ENCODE data around the gene FOXC1. TPM values are rescaled to one million over a fixed set of nuclear protein-coding genes. Genes with fewer than 3 reads are reported as not detected.

Gene FOXC1
- total RNA-seq, 1 donor from 2014 or later, result 2.3 TPM

DNA sequence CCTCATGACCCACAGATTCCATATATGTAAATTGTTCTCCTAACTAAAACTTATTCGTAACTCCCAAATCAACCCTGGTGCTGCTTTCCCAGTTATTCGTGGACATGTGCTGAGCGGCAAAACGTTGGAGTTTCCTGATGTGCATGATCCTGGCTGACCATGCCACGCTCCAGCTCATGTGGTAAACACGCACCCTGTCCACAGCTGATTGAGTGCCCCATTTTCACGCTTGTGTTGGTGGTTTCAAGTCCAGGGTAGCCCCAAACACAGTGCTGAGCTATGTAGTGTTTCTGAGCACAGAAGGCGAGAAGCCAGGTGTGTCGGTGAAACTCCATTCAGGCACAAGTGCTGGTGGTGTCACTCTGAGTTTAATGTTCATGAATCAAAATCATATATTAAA, 19.1 kb upstream of the FOXC1 start:
- Histone ChIP-seq H3K9me3 (no peaks in the 10 kb centered on the region), H3K36me3 (no peaks in the 10 kb centered on the region), H3K27me3 (ENCODE audit: low read depth) (peaks cover 27% of the 10 kb centered on the region), H3K4me1 (no peaks in the 10 kb centered on the region), H3K27ac (no peak overlapping the region), H3K4me3 (no peak overlapping the region)
- ATAC-seq, result no peak
- TF ChIP-seq, protein P1, sequence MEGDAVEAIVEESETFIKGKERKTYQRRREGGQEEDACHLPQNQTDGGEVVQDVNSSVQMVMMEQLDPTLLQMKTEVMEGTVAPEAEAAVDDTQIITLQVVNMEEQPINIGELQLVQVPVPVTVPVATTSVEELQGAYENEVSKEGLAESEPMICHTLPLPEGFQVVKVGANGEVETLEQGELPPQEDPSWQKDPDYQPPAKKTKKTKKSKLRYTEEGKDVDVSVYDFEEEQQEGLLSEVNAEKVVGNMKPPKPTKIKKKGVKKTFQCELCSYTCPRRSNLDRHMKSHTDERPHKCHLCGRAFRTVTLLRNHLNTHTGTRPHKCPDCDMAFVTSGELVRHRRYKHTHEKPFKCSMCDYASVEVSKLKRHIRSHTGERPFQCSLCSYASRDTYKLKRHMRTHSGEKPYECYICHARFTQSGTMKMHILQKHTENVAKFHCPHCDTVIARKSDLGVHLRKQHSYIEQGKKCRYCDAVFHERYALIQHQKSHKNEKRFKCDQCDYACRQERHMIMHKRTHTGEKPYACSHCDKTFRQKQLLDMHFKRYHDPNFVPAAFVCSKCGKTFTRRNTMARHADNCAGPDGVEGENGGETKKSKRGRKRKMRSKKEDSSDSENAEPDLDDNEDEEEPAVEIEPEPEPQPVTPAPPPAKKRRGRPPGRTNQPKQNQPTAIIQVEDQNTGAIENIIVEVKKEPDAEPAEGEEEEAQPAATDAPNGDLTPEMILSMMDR (IDR thresholded peaks at IDR 0.05), result no peak
- DNase-seq, result no peak
- intact Hi-C loops (cut with DNase I), result loop anchor here (10.0 kb wide), 1 partner anchor 514 kb away; no protein-coding TSS in a partner anchor

DNA sequence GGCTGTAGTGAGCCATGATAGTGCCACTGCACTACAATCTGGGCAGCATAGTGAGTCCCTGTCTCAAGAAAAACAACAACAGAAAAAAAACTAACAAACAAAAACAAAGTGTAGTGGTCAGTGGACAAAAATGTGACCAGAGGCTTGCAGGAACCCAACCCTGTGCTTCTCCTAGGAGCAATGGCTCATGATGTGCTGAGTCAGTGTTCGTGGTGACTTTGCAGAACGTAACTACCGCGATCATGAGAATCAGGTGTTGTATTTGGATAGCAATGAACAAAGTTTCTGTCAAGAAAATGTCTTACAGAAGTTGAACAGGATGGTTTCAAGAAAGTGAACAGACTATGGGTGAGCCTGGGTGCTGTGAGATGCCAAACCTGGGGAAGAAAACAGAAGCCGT, 18.5 kb upstream of the FOXC1 start:
- Histone ChIP-seq H3K4me1 (no peaks in the 10 kb centered on the region), H3K27me3 (ENCODE audit: low read depth) (peaks cover 32% of the 10 kb centered on the region), H3K4me3 (no peak overlapping the region), H3K36me3 (no peaks in the 10 kb centered on the region), H3K9me3 (no peaks in the 10 kb centered on the region), H3K27ac (no peak overlapping the region)
- ATAC-seq (no peak), DNase-seq (no peak)
- intact Hi-C loops (cut with DNase I), result loop anchor here (10.0 kb wide), 1 partner anchor 514 kb away; no protein-coding TSS in a partner anchor
- TF ChIP-seq, protein P1 (IDR thresholded peaks at IDR 0.05), result no peak

DNA sequence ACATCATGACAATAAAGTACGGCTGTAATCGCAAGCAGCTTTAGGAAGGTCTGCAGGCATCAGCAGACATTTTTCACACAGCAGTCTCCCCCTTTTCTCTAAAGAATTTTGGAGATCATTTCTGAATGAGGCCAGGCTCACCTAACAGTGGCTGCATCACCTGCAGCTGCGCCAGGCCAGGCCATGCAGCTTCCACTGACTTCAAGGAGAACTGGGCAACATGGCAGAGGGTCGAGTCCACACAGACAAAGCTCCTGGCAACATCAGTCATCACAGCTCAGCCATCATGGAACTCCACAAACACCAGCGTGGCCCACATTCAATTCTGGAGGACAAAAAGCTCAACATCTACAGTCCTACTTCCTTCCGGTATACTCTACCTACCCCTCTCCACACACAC, 17.8 kb upstream of the FOXC1 start:
- Histone ChIP-seq H3K9me3 (no peaks in the 10 kb centered on the region), H3K4me3 (no peak overlapping the region), H3K36me3 (no peaks in the 10 kb centered on the region), H3K4me1 (no peaks in the 10 kb centered on the region), H3K27ac (no peak overlapping the region), H3K27me3 (ENCODE audit: low read depth) (peaks cover 32% of the 10 kb centered on the region)
- DNase-seq (no peak), ATAC-seq (no peak)
- intact Hi-C loops (cut with DNase I), result loop anchor here (10.0 kb wide), 1 partner anchor 513 kb away; no protein-coding TSS in a partner anchor
- TF ChIP-seq, protein P1 (IDR thresholded peaks at IDR 0.05), result no peak

DNA sequence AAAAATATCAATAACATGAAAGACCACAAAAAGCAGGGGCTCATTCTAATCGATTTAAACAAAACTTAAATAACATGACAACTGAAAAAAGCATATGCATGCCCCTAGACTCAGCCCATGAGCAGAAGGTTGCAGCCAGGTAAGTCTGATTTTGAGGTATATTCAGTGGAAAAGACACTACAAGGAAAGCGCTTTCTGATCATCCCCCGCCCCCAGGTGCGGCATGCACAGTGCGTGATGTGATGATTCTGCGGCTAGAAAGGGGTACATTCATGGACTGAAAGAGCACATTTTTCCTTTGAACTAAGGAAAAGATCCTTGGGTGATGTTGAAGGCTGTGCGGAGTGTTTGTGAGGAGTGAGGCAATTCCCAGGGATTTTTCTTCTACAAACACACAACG, 16.9 kb upstream of the FOXC1 start:
- DNase-seq (no peak), ATAC-seq (no peak)
- no peak overlapping the region for H3K27ac ChIP-seq
- H3K9me3 ChIP-seq, result no peaks in the 10 kb centered on the region
- TF ChIP-seq, protein P1 (IDR thresholded peaks at IDR 0.05), result no peak
- intact Hi-C loops (cut with DNase I), result loop anchor here (10.0 kb wide), 1 partner anchor 512 kb away; no protein-coding TSS in a partner anchor
- H3K4me3 ChIP-seq, result no peak overlapping the region
- H3K27me3 ChIP-seq (ENCODE audit: low read depth), result peaks cover 32% of the 10 kb centered on the region
- no peaks in the 10 kb centered on the region for H3K4me1 ChIP-seq
- H3K36me3 ChIP-seq, result no peaks in the 10 kb centered on the region

DNA sequence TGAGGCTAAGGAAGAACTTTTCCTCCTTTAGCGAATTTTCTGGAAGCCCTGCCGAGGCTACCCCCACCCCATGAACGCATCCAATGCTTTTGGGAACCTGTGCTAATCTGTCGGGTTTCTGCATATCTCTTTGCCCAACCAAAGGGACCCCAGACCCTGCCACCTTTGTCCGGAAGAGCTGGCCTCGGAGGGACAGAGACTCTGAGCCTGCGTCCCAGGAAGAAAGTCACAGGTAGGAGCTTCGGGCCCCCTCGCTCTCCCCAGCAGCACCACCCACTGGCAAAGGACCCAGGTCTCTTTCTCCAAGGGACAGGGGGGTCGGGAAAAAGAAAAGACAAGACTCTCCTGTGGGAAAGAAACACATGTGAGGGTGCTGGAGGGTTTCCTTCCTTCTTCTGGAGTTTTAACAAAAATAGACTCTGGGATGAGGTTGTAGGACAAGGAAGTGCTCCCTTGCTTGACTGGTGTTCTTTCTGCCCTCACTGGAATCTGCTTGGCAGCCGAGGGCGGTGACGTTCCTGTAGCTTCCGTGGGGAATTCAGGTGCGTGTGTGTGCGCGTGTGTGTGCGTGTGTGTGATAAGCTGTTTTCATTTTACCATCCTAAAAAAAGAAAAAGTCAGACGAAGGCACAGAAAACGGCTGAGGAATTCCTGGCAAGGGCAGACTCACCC, 16.3 kb upstream of the FOXC1 start:
- Histone ChIP-seq H3K36me3 (no peaks in the 10 kb centered on the region), H3K27me3 (ENCODE audit: low read depth) (peaks cover 36% of the 10 kb centered on the region), H3K4me1 (no peaks in the 10 kb centered on the region), H3K27ac (no peak overlapping the region), H3K9me3 (no peaks in the 10 kb centered on the region), H3K4me3 (no peak overlapping the region)
- DNase-seq (no peak), ATAC-seq (no peak)
- intact Hi-C loops (cut with DNase I), result loop anchor here (10.0 kb wide), 1 partner anchor 511 kb away; no protein-coding TSS in a partner anchor
- TF ChIP-seq, protein P1 (IDR thresholded peaks at IDR 0.05), result no peak

Measured in lower lobe of right lung (tissue), 2 donors.